GM12891 (cell line): ENCODE data around the gene ELF4.

Experiments used
- DNase-seq: peaks from one replicate; pipeline ENCODE4 v3.0.0; 2011; ENCODE audit warnings: low spot score; ENCODE audit not compliant: insufficient read length
- FAIRE-seq: peaks from 2 replicates; lab custom pipeline; 2011; peaks lifted over from hg19 to GRCh38; lab: Jason Lieb, UNC
- PAX5 ChIP-seq: IDR thresholded peaks from 2 replicates; pipeline ENCODE4 v1.6.1; 2011; ENCODE audit warnings: low read length, moderate library complexity, mild to moderate bottlenecking; ENCODE audit not compliant: insufficient read depth, severe bottlenecking
- POLR2A ChIP-seq: IDR thresholded peaks from 2 replicates; pipeline ENCODE4 v1.6.1; 2011; ENCODE audit warnings: low read depth, low read length, control low read depth
- POLR2AphosphoS5 ChIP-seq: IDR thresholded peaks from 2 replicates; pipeline ENCODE4 v1.6.1; 2011; ENCODE audit warnings: low read depth, low read length, control low read depth
- POU2F2 ChIP-seq: IDR thresholded peaks from 2 replicates; pipeline ENCODE4 v1.6.1; 2011; ENCODE audit warnings: low read depth, mild to moderate bottlenecking, control low read depth, low read length, moderate library complexity
- SPI1 ChIP-seq: IDR thresholded peaks from 2 replicates; pipeline ENCODE4 v1.6.1; 2011; ENCODE audit warnings: low read depth, low read length, control low read depth
- TAF1 ChIP-seq: IDR thresholded peaks from 2 replicates; pipeline ENCODE4 v1.6.1; 2011; ENCODE audit warnings: low read depth, low read length, control low read depth

Gene ELF4

GRCh38 chrX:130100180-130100579, 10.1 kb downstream of the ELF4 start:
- FAIRE-seq (no peak), DNase-seq (no peak)
- no peak for TF ChIP-seq TAF1
- no peak for TF ChIP-seq POLR2A
- TF ChIP-seq PAX5: no peak
- TF ChIP-seq SPI1: no peak
- TF ChIP-seq POLR2AphosphoS5: no peak
- no peak for TF ChIP-seq POU2F2

DNA sequence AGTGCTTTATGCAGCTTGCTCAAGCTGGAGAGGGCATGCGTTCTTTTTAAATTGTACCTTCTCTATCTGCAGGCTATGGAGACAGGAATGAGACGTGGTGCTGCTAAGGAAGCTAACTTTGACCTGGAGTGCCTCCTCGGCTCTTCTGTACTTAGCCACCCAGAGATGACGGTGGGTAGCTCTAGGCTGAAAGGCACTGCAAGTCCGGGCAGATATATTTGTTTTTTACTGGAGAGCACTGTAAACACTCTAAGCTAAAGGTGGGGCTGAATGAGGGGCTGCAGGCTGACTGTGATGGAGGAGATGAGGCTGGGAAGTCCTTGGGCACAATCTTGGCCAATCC, 12.1 kb downstream of the ELF4 start:
- FAIRE-seq (no peak), DNase-seq (no peak)
- TF ChIP-seq SPI1 (no peak), POU2F2 (no peak), POLR2AphosphoS5 (no peak), POLR2A (no peak), PAX5 (no peak), TAF1 (no peak)

- TF ChIP-seq PAX5: no peak
- no peak for TF ChIP-seq POU2F2
- TF ChIP-seq POLR2AphosphoS5: no peak
- TF ChIP-seq TAF1: no peak
- TF ChIP-seq SPI1: no peak
- no peak for TF ChIP-seq POLR2A
- FAIRE-seq (no peak), DNase-seq (no peak)
These were observed 12.6 kb downstream of the ELF4 start for GRCh38 chrX:130097507-130098209.

DNA sequence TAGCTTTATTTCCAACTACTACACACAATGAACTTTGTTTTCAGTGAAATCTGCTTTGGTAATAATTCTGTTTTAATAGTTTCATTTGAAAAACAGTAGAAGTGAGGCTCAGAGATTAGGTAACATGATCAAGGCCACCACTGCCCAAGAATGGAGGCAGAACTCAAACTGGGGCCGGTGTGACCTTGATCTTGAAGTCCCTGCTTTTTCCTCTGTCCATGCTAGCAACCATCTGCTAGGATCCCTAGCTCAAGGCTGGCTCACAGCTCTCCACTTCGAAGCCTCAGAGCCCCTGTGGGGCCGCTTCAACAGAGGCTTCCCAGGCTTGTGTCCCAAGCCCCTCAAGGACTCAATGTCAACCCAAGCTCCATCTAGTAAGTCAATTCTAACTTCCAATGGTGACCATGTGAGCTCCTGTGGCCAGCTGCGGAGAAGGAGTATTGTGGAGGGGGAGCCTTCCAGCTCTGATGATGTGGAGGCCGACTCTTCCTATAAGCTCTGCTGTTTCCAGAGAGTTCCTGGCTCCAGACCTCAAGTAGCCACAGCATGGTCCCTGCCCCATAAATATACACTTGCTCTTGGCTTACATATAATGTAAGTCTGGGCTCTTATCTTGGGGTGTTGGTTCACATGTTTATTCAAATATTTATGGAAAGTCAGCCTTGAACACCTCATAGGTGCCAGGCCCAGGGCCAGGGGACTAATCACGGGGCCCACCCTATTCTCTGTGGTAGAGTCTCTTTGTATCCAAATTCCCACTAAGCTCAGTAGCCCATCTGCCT, 14.9 kb downstream of the ELF4 start:
- FAIRE-seq (no peak), DNase-seq (no peak)
- TF ChIP-seq POU2F2 (no peak), SPI1 (no peak), POLR2AphosphoS5 (no peak), TAF1 (no peak), PAX5 (no peak), POLR2A (no peak)

- TF ChIP-seq TAF1 (no peak), POLR2A (no peak), SPI1 (no peak), POU2F2 (no peak), PAX5 (no peak), POLR2AphosphoS5 (no peak)
- DNase-seq (no peak), FAIRE-seq (peak; percentile 69)
These were observed 15.6 kb downstream of the ELF4 start for GRCh38 chrX:130094696-130095095.

DNA sequence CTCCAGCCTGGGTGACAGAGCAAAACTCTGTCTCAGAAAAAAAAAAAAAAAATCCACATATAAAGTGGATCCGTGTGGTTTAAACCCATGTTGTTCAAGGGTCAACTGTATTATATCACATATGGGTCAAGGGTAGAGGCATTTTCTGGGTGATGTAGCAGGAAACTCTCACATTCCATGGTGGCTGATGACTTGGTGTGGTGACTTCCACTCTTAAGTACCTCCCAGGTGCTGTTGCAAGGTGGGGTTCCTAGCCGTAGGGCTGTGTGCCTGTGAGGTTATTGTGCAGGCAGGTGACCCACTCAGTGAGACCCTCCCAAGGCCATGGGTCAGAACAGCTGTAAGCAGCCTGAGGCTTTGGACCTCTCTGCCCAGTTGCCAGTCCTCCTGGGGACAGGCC, 17.0 kb downstream of the ELF4 start:
- no peak for DNase-seq
- TF ChIP-seq TAF1 (no peak), SPI1 (no peak), POU2F2 (no peak), POLR2A (no peak), PAX5 (no peak), POLR2AphosphoS5 (no peak)
- FAIRE-seq: no peak

- 0 out of 2 replicates have a peak, but pooled peaks have one; percentile 56 for TF ChIP-seq POLR2AphosphoS5
- TF ChIP-seq PAX5: no peak
- TF ChIP-seq TAF1: 0 out of 2 replicates have a peak, but pooled peaks have one; percentile 41
- TF ChIP-seq POLR2A: peak; percentile 67; the same call in 1 of the 2 replicates
- peak; percentile 33; the same call in 1 of the 2 replicates for TF ChIP-seq SPI1
- TF ChIP-seq POU2F2: peak; percentile 16; the same call in 1 of the 2 replicates
- peak; percentile 100 for FAIRE-seq
- DNase-seq: peak; percentile 78
These were observed 18.2 kb downstream of the ELF4 start for GRCh38 chrX:130091980-130092522.

DNA sequence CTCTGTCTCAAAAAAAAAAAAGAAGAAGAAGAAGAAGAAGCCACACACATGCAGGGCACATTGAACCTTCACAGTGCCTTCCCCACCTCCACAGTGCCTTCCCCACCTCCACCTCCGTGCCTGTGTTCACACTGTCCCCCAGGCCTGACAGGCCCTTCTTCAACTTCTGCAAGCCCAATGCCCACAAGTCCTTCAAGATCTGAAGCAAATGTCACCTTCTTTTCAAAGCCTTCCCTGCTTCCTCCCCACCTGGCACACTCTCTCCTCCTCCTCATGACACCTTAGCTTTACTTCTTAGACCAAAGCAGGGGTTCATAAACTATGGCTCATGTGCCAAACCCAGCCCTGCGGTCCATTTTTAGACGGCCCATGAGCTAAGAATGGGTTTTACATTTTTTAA, 19.9 kb downstream of the ELF4 start:
- peak; percentile 60 for FAIRE-seq
- DNase-seq: no peak
- TF ChIP-seq TAF1: no peak
- no peak for TF ChIP-seq POLR2AphosphoS5
- no peak for TF ChIP-seq SPI1
- no peak for TF ChIP-seq PAX5
- TF ChIP-seq POLR2A: no peak
- TF ChIP-seq POU2F2: no peak
